Gastroesophageal sphincter (tissue), 3 donors: ENCODE measurements around the gene RBP3.

Experiments used
- POLR2A ChIP-seq, 2 donors: fragments of 450-650 bp; IDR thresholded peaks; one replicate each; pipeline ENCODE4 v1.6.1; 2017; ENCODE audit warnings: antibody characterized with exemption in 2 of 2, mild to moderate bottlenecking in 2 of 2, moderate library complexity in 1 of 2
- POLR2AphosphoS5 ChIP-seq: sonication (generic); formaldehyde crosslinking; IDR thresholded peaks from one replicate; pipeline ENCODE4 v1.6.1; 2017; ENCODE audit warnings: antibody characterized with exemption
- TF ChIP-seq, protein P1 (sequence below), 4 experiments: fragments of 200-600 bp in 2 of 4; fragments of 450-650 bp in 2 of 4; sonication (generic) in 1 of 4; IDR thresholded peaks; one replicate each; pipeline ENCODE4 v1.5.1; 2017 to 2019; ENCODE audit warnings: antibody characterized with exemption in 4 of 4, mild to moderate bottlenecking in 2 of 4, moderate library complexity in 2 of 4

DNA sequence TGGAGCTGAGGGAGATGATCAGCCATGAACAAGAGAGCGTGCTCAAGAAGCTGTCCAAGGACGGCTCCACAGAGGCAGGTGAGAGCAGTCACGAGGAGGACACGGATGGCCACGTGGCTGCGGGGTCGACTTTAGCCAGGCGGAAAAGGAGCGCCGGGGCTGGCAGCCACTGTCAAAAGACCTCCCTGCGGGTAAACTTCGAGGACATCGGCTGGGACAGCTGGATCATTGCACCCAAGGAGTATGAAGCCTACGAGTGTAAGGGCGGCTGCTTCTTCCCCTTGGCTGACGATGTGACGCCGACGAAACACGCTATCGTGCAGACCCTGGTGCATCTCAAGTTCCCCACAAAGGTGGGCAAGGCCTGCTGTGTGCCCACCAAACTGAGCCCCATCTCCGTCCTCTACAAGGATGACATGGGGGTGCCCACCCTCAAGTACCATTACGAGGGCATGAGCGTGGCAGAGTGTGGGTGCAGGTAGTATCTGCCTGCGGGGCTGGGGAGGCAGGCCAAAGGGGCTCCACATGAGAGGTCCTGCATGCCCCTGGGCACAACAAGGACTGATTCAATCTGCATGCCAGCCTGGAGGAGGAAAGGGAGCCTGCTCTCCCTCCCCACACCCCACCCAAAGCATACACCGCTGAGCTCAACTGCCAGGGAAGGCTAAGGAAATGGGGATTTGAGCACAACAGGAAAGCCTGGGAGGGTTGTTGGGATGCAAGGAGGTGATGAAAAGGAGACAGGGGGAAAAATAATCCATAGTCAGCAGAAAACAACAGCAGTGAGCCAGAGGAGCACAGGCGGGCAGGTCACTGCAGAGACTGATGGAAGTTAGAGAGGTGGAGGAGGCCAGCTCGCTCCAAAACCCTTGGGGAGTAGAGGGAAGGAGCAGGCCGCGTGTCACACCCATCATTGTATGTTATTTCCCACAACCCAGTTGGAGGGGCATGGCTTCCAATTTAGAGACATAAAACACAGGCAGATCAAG, 22.6 kb upstream of the RBP3 start:
- TF ChIP-seq POLR2AphosphoS5 (no peak), POLR2A (IDR thresholded peaks at IDR 0.05) (no peak)
- TF ChIP-seq, protein P1, sequence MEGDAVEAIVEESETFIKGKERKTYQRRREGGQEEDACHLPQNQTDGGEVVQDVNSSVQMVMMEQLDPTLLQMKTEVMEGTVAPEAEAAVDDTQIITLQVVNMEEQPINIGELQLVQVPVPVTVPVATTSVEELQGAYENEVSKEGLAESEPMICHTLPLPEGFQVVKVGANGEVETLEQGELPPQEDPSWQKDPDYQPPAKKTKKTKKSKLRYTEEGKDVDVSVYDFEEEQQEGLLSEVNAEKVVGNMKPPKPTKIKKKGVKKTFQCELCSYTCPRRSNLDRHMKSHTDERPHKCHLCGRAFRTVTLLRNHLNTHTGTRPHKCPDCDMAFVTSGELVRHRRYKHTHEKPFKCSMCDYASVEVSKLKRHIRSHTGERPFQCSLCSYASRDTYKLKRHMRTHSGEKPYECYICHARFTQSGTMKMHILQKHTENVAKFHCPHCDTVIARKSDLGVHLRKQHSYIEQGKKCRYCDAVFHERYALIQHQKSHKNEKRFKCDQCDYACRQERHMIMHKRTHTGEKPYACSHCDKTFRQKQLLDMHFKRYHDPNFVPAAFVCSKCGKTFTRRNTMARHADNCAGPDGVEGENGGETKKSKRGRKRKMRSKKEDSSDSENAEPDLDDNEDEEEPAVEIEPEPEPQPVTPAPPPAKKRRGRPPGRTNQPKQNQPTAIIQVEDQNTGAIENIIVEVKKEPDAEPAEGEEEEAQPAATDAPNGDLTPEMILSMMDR (IDR thresholded peaks at IDR 0.05): no peak
